Fibroblast of skin of right biceps (primary cell): ENCODE results near the gene OR11H12.
"Not testable (repeated sequence)": the region's sequence is repeated elsewhere in the genome, so short reads cannot be mapped to it uniquely, and the experiment has no call there.

Experiments
- DNase-seq: peaks from one replicate; pipeline ENCODE4 v3.0.0-alpha.2; 2013

The OR11H12 gene

GRCh38 chr14:18600817-18601216, at the start of gene OR11H12:
Gene OR11H12, plus strand, starts transcription at chr14:18601117. Its CDS starts 0 bp downstream, at chr14:18601117.
- DNase-seq: not testable (repeated sequence)

GRCh38 chr14:18582908-18583307, 18.0 kb upstream of the OR11H12 start:
- not testable (repeated sequence) for DNase-seq

GRCh38 chr14:18626610-18627213, 25.8 kb downstream of the OR11H12 start:
- not testable (repeated sequence) for DNase-seq

- DNase-seq: not testable (repeated sequence)
Measured at GRCh38 chr14:18636066-18636465, 35.1 kb downstream of the OR11H12 start.

- not testable (repeated sequence) for DNase-seq
Measured at GRCh38 chr14:18638032-18638431, 37.1 kb downstream of the OR11H12 start.

GRCh38 chr14:18638785-18639184, 37.9 kb downstream of the OR11H12 start:
- not testable (repeated sequence) for DNase-seq

GRCh38 chr14:18646075-18646730, 45.3 kb downstream of the OR11H12 start:
- not testable (repeated sequence) for DNase-seq
